ENCODE measurements around the gene F5.

F5 gene

GRCh38 chr1:169586067-169586394 is 250 bp downstream of the F5 start:
- no peak for DNase-seq

DNA sequence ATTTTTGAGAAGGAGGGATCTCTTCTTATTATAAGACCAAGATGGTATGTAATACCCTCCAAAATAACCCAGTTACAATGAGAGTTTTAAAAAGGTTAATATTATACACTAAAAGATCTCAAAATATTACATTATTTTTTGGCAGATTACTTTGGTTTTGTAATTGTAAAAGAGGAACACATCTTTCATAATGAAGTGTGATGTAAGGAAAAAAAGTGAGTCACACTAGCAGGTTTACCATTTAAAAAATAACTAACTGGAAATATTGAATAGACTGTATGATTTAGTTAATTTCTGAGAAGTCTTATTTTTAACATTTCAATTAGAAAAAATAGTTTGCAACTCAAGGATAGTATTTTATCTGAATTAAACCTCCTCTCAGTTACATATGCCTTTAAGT is 1.1 kb downstream of the F5 start:
- no peak for DNase-seq

- DNase-seq = no peak
Measured at GRCh38 chr1:169584483-169585144, 1.7 kb downstream of the F5 start.

DNA sequence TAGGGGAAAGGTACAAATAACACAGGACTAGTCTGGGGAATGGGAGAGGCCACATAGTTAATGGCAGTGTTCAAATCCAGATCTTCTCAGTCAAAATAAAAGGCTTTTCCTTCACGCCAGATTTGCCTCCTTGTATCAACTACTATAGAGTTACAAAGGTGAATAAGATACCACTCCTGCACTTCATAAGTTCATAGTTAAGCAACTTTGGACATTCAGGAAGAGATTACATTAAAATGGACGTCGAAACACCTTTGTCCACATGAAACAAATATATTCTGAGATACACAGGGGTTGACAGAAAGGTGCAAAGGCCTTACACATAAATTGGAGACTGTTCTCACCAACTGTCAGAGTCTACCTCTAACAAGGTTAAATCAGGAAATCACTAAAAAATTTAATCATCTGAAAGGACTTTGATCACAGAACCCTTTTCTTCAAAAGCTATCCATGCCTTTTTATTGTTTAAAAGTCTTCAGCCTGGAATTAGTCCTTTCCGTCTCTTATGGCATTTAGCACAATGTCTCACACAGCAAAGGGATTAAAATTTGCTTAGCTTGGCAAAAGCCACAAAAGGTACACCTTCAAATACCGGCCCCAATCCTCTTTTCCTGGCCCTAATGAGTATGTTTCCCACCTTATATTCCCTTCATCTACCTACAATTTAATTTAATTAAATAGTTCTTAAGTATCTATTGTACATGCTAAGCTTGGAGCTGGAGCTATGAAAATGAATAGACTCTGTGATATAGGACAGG is 8.1 kb downstream of the F5 start:
- DNase-seq = no peak

DNA sequence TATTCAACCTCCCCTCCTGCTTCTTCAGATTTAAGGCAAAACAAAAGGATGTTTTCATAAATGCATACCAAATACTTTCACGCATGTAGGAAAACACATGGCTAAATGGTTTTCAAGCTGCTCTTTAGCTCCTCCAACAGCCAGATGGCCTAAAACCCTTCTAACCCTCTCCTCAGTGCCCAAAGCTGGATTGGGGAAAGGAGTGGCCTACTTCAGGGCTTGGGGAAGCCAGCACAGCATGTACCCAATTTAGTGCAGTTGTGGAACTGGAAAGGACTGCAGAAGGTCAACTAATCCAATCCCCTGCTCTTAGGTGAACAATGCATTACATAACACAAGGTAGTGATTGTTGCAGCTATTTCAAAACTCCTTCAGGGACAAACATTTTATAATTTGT is 9.3 kb downstream of the F5 start:
- no peak for DNase-seq

DNA sequence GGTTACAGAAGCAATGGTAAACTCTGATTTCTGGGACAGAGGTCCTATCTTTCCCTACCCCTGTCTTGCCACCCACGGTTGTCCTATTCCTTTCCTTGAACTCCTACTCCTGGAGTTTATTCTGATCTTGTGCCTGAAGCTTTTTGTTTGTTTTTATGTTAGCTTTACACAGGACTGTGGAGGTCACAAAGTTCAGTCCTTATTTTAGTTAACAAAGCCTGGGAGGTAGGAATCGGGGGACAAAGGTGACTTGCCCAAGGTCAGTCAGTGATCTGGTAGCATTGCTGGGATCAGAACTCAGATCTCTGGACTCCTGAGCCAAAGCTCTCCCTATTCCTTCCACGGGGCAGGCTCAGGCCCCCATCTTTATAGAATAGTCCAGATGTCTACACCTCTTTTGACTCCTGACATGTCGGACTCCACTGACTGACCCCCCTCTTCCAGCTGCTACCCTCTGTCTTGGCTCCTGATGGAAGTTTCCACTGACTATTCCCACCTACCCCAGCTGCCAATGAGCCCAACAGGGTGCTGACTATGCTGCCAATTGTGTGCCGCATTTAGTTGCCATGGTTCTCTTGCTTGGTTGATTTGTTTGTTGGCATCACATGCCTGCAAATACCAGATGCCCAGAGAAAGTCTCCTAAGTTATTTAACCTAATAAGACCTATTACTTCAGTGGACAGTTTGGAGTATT is 9.9 kb downstream of the F5 start:
- DNase-seq = no peak

- no peak for DNase-seq
Measured at GRCh38 chr1:169574336-169574735, 11.9 kb downstream of the F5 start.

DNA sequence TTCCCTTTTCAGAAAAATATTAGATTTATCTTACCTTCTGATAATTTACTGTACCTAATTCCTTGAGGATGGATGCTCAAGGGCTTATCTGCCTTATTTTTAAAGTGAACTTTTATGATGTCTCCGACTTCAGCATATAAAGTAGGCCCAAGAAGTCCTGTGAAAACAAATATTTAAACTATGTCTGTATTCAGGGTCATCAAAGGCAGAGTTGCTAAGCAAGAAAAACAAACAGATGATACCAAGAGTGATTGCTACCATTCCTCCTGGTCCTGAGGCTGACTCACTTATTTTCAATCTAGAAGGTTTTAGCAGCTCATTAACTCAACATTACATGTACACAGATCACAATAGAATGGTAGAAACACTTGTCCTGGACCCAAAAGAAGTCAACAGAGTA is 14.1 kb downstream of the F5 start:
- no peak for DNase-seq

GRCh38 chr1:169571450-169571849 is 14.8 kb downstream of the F5 start:
- DNase-seq = no peak

GRCh38 chr1:169570172-169570574 is 16.1 kb downstream of the F5 start:
- no peak for DNase-seq

- DNase-seq = no peak
Measured at GRCh38 chr1:169568497-169568896, 17.8 kb downstream of the F5 start.

GRCh38 chr1:169565335-169566271 is 20.7 kb downstream of the F5 start:
- DNase-seq = no peak

- DNase-seq = no peak
Measured at GRCh38 chr1:169563650-169564049, 22.6 kb downstream of the F5 start.

GRCh38 chr1:169563019-169563615 is 23.2 kb downstream of the F5 start:
- no peak for DNase-seq

GRCh38 chr1:169561692-169562091 is 24.6 kb downstream of the F5 start:
- DNase-seq = no peak

GRCh38 chr1:169557131-169557530 is 29.1 kb downstream of the F5 start:
- no peak for DNase-seq

DNA sequence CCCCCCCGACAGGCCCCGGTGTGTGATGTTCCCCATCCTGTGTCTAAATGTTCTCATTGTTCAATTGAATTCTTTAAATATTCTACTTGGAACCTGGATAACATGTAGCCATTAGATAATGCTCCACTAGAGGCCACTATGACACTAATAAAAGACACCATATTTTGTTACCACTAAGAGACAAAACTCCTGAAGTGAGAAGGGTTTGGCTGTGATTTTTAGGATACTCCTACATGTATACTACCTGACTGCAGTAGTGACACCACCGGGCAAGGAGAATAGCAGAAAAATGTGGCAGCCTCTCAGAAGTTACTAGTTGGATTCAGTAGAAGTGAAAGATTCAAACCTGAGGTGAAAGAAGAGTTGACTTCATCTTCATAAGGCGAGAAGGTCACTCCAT is 36.0 kb downstream of the F5 start:
- DNase-seq = peak; percentile 69

GRCh38 chr1:169548282-169548681 is 38.0 kb downstream of the F5 start:
- no peak for DNase-seq

DNA sequence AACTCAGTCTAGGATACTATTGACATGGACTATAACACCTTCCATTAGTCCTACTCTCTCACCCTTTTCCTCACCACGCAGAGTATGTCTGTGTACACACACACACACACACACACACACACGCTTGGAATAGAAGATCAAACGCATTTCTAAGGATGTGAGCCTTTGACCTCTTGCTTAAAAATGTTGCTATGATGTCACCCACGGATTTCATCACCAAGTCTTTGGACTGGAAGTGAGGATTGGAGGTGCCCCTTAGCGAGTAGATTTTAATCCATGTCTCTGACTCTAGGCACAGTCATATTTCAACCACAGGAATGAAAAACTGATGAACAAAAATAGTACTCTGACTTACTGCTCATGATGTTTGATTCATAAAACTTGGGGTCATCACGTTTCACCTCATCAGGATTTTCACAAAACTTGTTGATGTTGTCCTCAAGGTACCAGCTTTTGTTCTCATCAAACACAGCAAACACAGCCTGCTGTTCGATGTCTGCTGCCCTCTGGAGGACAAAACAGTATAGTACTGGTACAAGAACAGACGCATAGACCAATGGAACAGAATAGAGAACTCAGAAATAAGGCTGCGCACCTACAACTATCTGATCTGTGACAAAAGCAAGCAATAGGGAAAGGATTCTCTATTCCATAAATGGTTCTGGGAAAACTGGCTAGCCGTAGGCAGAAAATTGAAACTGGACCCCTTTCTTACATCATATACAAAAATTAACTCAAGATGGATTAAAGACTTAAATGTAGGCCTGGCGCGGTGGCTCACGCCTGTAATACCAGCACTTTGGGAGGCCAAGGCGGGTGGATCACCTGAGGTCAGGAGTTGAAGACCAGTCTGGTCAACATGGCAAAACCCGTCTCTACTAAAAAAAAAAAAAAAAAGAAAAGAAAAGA is 39.9 kb downstream of the F5 start:
- DNase-seq = no peak

DNA sequence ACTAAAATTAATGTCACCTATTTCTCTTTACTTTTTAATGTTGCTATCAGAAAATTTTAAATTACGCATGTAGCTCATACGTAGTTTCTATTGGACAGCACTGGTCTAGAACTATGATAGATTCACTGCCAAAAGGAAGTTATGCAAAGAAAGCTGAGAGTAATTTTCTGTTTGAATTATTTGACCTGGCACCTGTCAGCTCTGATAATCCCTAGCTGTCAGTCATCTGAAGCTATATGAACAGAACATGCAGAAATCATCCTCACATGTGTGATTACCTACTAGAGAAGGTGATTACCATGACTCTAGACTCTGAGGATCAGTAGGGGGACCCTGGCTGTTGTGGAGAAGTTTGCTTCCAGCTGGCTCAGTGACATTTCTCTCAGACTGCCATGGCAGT is 40.8 kb downstream of the F5 start:
- no peak for DNase-seq

- no peak for DNase-seq
Measured at GRCh38 chr1:169538998-169539871, 47.0 kb downstream of the F5 start.
